ENCODE data around the gene KRTAP6-2.

- TF ChIP-seq POLR2AphosphoS5 (IDR thresholded peaks at IDR 0.05; ENCODE audit: low read depth, low read length): no peak
- no peak for TF ChIP-seq SPI1 (IDR thresholded peaks at IDR 0.05; ENCODE audit: low read depth, low read length)
- TF ChIP-seq POLR2A (IDR thresholded peaks at IDR 0.05; ENCODE audit: low read depth, low read length): no peak
These were observed 18.6 kb downstream of the KRTAP6-2 start for GRCh38 chr21:30580132-30580531.
